ENCODE data around the gene MGMT. TPM values are rescaled to one million over a fixed set of nuclear protein-coding genes. Genes with fewer than 3 reads are reported as not detected.

MGMT gene
- polyA plus RNA-seq, 1 experiment: 10.9 TPM

DNA sequence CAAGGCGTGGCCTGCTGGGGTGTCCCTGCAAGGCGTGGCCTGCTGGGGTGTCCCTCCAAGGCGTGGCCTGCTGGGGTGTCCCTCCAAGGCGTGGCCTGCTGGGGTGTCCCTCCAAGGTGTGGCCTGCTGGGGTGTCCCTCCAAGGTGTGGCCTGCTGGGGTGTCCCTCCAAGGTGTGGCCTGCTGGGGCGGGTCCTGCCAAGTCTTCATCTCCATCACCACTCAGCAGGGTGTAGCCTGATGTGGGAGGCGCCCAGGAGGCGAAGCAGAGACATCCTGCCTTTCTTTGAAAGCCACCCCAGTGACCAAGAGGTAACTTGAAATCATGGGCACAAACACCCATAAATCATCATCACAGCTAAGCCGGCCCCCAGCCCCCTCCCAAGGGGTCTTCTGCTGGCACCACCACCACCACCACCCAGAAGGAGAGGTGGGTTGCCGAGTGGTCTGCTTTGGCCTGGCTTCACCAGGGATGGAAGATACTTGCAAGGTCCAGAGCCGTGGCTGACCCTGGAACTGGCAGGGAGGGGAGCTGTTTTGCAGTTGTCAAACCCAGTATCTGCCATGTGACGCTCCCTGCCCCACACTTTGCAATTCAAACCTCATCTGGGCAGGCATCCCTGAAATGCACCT, 306.4 kb downstream of the MGMT start:
- ChIA-PET POLR2A (no interaction called here), CTCF (no interaction called here)
- no peak for DNase-seq (ENCODE audit: low read depth, low spot score)
- Histone ChIP-seq H3K4me3 (ENCODE audit: low read depth, low read length) (no peak overlapping the region), H3K27ac (ENCODE audit: low read depth, low read length) (no peak overlapping the region), H3K27me3 (ENCODE audit: control insufficient read depth, insufficient read depth, low read length) (no peaks in the 10 kb centered on the region), H3K9me3 (ENCODE audit: control insufficient read depth, insufficient read depth, low read length) (peaks cover 91% of the 10 kb centered on the region)
- TF ChIP-seq, protein P1, sequence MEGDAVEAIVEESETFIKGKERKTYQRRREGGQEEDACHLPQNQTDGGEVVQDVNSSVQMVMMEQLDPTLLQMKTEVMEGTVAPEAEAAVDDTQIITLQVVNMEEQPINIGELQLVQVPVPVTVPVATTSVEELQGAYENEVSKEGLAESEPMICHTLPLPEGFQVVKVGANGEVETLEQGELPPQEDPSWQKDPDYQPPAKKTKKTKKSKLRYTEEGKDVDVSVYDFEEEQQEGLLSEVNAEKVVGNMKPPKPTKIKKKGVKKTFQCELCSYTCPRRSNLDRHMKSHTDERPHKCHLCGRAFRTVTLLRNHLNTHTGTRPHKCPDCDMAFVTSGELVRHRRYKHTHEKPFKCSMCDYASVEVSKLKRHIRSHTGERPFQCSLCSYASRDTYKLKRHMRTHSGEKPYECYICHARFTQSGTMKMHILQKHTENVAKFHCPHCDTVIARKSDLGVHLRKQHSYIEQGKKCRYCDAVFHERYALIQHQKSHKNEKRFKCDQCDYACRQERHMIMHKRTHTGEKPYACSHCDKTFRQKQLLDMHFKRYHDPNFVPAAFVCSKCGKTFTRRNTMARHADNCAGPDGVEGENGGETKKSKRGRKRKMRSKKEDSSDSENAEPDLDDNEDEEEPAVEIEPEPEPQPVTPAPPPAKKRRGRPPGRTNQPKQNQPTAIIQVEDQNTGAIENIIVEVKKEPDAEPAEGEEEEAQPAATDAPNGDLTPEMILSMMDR (IDR thresholded peaks at IDR 0.05; ENCODE audit: low read depth, low read length): no peak

- DNase-seq (ENCODE audit: low read depth, low spot score): no peak
- POLR2A ChIA-PET: no interaction called here
- no peak overlapping the region for H3K4me3 ChIP-seq (ENCODE audit: low read depth, low read length)
- peaks cover 91% of the 10 kb centered on the region for H3K9me3 ChIP-seq (ENCODE audit: control insufficient read depth, insufficient read depth, low read length)
- H3K27me3 ChIP-seq (ENCODE audit: control insufficient read depth, insufficient read depth, low read length): no peaks in the 10 kb centered on the region
- TF ChIP-seq, protein P1 (IDR thresholded peaks at IDR 0.05; ENCODE audit: low read depth, low read length): no peak
- CTCF ChIA-PET: no interaction called here
- H3K27ac ChIP-seq (ENCODE audit: low read depth, low read length): no peak overlapping the region
Observed at GRCh38 chr10:129774082-129774735, 307.2 kb downstream of the MGMT start.

GRCh38 chr10:129774736-129775401, 307.8 kb downstream of the MGMT start:
- ChIA-PET POLR2A (no interaction called here), CTCF (no interaction called here)
- Histone ChIP-seq H3K4me3 (ENCODE audit: low read depth, low read length) (no peak overlapping the region), H3K9me3 (ENCODE audit: control insufficient read depth, insufficient read depth, low read length) (peaks cover 90% of the 10 kb centered on the region), H3K27me3 (ENCODE audit: control insufficient read depth, insufficient read depth, low read length) (no peaks in the 10 kb centered on the region), H3K27ac (ENCODE audit: low read depth, low read length) (no peak overlapping the region)
- TF ChIP-seq, protein P1 (IDR thresholded peaks at IDR 0.05; ENCODE audit: low read depth, low read length): no peak
- no peak for DNase-seq (ENCODE audit: low read depth, low spot score)

- CTCF ChIA-PET: no interaction called here
- DNase-seq (ENCODE audit: low read depth, low spot score): no peak
- peaks cover 90% of the 10 kb centered on the region for H3K9me3 ChIP-seq (ENCODE audit: control insufficient read depth, insufficient read depth, low read length)
Observed at GRCh38 chr10:129775681-129776080, 308.6 kb downstream of the MGMT start.

More at GRCh38 chr10:129775681-129776080, 308.6 kb downstream of the MGMT start:
- POLR2A ChIA-PET: no interaction called here
- Histone ChIP-seq H3K4me3 (ENCODE audit: low read depth, low read length) (no peak overlapping the region), H3K27ac (ENCODE audit: low read depth, low read length) (no peak overlapping the region), H3K27me3 (ENCODE audit: control insufficient read depth, insufficient read depth, low read length) (no peaks in the 10 kb centered on the region)
- TF ChIP-seq, protein P1 (IDR thresholded peaks at IDR 0.05; ENCODE audit: low read depth, low read length): no peak
